T-helper 1 cell (primary cell): ENCODE measurements around the gene CBFA2T2.

Experiments used
- DNase-seq, 5 donors: peaks; one replicate each; pipeline ENCODE4 v3.0.0-alpha.2; 2012 to 2020

The CBFA2T2 gene

GRCh38 chr20:33669873-33670640 lies 180.2 kb downstream of the CBFA2T2 start:
- DNase-seq, result no peak

GRCh38 chr20:33670715-33671499 lies 181.0 kb downstream of the CBFA2T2 start:
- no peak for DNase-seq

- DNase-seq, result no peak
Measured at GRCh38 chr20:33671573-33672288, 181.8 kb downstream of the CBFA2T2 start.

GRCh38 chr20:33672426-33673113 lies 182.7 kb downstream of the CBFA2T2 start:
- no peak for DNase-seq

- DNase-seq, result no peak
Measured at GRCh38 chr20:33673114-33673409, 183.2 kb downstream of the CBFA2T2 start.

- DNase-seq, result no peak
Measured at GRCh38 chr20:33673410-33674293, 183.8 kb downstream of the CBFA2T2 start.

GRCh38 chr20:33674294-33675135 lies 184.6 kb downstream of the CBFA2T2 start, which contains the start of gene NECAB3:
Gene NECAB3, minus strand, starts transcription at chr20:33674428. Its CDS starts 76 bp downstream, at chr20:33674352.
- peak; percentile 43 to 66 (median 48) for DNase-seq

- DNase-seq, result no peak
Measured at GRCh38 chr20:33675136-33675959, 185.5 kb downstream of the CBFA2T2 start.

- no peak for DNase-seq
Measured at GRCh38 chr20:33676121-33676520, 186.2 kb downstream of the CBFA2T2 start.

GRCh38 chr20:33676652-33677645 lies 187.1 kb downstream of the CBFA2T2 start:
- no peak for DNase-seq

- DNase-seq, result no peak
Measured at GRCh38 chr20:33677991-33678702, 188.3 kb downstream of the CBFA2T2 start.

GRCh38 chr20:33679758-33680485 lies 190.0 kb downstream of the CBFA2T2 start:
- DNase-seq, result peak in 1 of 5 donors; percentile 79

- no peak for DNase-seq
Measured at GRCh38 chr20:33680686-33681085, 190.8 kb downstream of the CBFA2T2 start.

- no peak for DNase-seq
Measured at GRCh38 chr20:33681288-33681687, 191.4 kb downstream of the CBFA2T2 start.

- peak in 1 of 5 donors; percentile 44 for DNase-seq
Measured at GRCh38 chr20:33681728-33682353, 191.9 kb downstream of the CBFA2T2 start.

- no peak for DNase-seq
Measured at GRCh38 chr20:33684533-33685327, 194.8 kb downstream of the CBFA2T2 start.
